ENCODE measurements around the gene SCIN.

SCIN gene

GRCh38 chr7:12569673-12570072, 847 bp upstream of the SCIN start:
- no peak for DNase-seq

GRCh38 chr7:12570168-12570533, 369 bp upstream of the SCIN start:
- no peak for DNase-seq

GRCh38 chr7:12571691-12572090, 1.2 kb downstream of the SCIN start:
- no peak for DNase-seq

GRCh38 chr7:12572941-12573575, 2.5 kb downstream of the SCIN start:
- DNase-seq = no peak

- DNase-seq = no peak
Measured at GRCh38 chr7:12573885-12574284, 3.4 kb downstream of the SCIN start.

GRCh38 chr7:12578930-12579640, 8.6 kb downstream of the SCIN start:
- DNase-seq = no peak

- no peak for DNase-seq
Measured at GRCh38 chr7:12581897-12582296, 11.4 kb downstream of the SCIN start.

GRCh38 chr7:12582362-12582761, 11.8 kb downstream of the SCIN start:
- DNase-seq = no peak

GRCh38 chr7:12583176-12583575, 12.7 kb downstream of the SCIN start:
- DNase-seq = no peak

GRCh38 chr7:12583922-12584321, 13.4 kb downstream of the SCIN start:
- no peak for DNase-seq

- no peak for DNase-seq
Measured at GRCh38 chr7:12584930-12585329, 14.4 kb downstream of the SCIN start.

- DNase-seq = no peak
Measured at GRCh38 chr7:12586271-12586670, 15.8 kb downstream of the SCIN start.

- no peak for DNase-seq
Measured at GRCh38 chr7:12588259-12588904, 17.9 kb downstream of the SCIN start.

- DNase-seq = no peak
Measured at GRCh38 chr7:12590559-12590958, 20.0 kb downstream of the SCIN start.

- DNase-seq = no peak
Measured at GRCh38 chr7:12594122-12594897, 23.8 kb downstream of the SCIN start.

GRCh38 chr7:12595148-12595547, 24.6 kb downstream of the SCIN start:
- DNase-seq = no peak

- no peak for DNase-seq
Measured at GRCh38 chr7:12596225-12596790, 25.8 kb downstream of the SCIN start.

GRCh38 chr7:12601302-12601869, 30.9 kb downstream of the SCIN start:
- DNase-seq = no peak

GRCh38 chr7:12607134-12607533, 36.6 kb downstream of the SCIN start:
- no peak for DNase-seq

- DNase-seq = no peak
Measured at GRCh38 chr7:12609561-12609960, 39.0 kb downstream of the SCIN start.

GRCh38 chr7:12610899-12611298, 40.4 kb downstream of the SCIN start:
- no peak for DNase-seq

GRCh38 chr7:12612622-12613021, 42.1 kb downstream of the SCIN start:
- no peak for DNase-seq
